SH-SY5Y (cell line): Measurements from ENCODE around the gene HM13.

Source experiments
- GATA2 ChIP-seq: IDR thresholded peaks from 2 replicates; pipeline ENCODE4 v1.6.1; 2011; ENCODE audit warnings: mild to moderate bottlenecking, low read depth, low read length
- GATA3 ChIP-seq: IDR thresholded peaks from 2 replicates; pipeline ENCODE4 v1.6.1; 2011; ENCODE audit warnings: low read depth, mild to moderate bottlenecking, low read length, moderate library complexity

Gene HM13

DNA sequence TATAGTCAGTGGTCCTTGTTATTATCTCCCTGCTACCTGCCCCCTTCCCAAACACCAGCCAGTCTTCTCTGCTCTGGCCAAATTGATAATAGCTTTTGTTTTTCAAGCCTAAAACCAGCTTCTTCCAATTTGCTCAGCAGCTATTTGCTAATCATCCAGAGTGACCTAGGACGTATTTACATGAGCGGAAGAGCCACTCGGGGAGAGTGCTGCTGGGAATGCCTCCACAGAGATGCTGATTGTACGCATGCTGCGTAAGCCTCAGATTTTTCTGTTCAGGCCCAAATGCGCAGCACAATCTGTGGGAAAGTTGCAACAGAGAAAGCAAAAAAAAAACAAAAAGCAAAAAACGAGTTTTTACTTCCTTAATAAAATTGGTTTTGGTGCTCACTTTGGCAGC, 66.5 kb downstream of the HM13 start:
- TF ChIP-seq GATA3, result no peak
- no peak for TF ChIP-seq GATA2

- no peak for TF ChIP-seq GATA2
- no peak for TF ChIP-seq GATA3
These were observed 67.1 kb downstream of the HM13 start for GRCh38 chr20:31581391-31581790.

DNA sequence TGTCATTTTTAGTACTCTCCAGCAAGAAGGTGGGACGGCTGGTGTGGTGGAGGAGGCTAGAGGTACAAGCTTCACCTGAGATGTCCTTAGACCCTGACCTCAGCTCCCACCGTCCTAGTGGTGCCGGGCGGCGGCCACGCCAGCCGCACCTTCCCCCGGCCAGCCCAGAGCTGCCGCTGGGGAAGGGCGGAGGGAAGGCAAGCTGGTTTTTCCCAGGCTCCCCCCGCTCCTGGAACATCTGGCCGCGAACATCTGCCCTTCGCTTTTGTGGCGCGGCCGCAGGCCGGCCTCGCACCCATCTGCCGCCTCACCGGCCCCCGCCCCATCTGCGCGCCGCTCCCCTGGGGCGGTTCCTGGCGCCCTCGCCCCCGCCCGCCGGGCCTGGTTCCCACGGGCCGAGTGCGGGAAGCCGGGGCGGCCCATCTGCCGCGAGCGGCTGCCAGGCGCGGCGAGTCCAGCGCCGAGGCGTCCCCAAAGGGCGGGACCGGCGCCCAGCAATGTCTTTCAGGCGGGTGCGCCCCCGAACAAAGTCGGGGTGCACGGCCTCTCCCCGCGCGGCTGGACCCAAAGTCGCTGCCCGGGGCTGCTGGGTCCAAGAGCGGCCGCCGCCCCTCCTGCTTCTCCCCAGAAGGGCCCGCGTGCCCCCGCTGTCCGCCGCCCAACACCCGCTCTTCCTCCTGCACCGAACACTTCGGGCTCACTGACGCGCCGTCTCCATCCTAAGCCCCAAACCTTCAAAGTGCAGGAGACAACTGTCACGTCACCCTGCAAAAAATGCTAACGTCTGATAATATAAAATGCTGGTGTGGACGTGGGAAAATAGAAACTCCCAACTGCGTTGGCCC, 73.5 kb downstream of the HM13 start:
- no peak for TF ChIP-seq GATA3

DNA sequence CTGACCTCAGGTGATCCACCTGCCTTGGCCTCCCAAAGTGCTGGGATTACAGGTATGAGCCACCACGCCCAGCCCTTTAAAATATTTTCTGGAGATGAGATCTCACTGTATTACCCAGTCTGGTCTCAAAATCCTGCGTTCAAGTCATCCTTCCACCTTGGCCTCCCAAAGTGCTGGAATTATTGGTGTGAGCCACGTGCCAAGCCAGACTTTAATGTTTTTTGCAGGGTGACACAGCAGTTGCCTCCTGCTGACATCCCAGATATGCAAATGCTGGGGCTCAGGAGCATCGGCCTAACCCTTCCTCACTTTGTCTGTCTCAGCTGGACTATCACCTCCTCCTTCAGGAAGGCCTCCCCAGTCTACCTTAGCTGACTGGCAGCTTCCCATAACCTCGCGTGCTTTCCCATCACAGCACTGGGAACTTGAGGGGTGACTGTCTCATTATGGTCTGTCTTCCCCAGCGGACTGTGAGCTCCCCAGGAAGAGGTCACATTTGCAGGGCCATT, 76.5 kb downstream of the HM13 start:
- TF ChIP-seq GATA3 (no peak), GATA2 (no peak)

DNA sequence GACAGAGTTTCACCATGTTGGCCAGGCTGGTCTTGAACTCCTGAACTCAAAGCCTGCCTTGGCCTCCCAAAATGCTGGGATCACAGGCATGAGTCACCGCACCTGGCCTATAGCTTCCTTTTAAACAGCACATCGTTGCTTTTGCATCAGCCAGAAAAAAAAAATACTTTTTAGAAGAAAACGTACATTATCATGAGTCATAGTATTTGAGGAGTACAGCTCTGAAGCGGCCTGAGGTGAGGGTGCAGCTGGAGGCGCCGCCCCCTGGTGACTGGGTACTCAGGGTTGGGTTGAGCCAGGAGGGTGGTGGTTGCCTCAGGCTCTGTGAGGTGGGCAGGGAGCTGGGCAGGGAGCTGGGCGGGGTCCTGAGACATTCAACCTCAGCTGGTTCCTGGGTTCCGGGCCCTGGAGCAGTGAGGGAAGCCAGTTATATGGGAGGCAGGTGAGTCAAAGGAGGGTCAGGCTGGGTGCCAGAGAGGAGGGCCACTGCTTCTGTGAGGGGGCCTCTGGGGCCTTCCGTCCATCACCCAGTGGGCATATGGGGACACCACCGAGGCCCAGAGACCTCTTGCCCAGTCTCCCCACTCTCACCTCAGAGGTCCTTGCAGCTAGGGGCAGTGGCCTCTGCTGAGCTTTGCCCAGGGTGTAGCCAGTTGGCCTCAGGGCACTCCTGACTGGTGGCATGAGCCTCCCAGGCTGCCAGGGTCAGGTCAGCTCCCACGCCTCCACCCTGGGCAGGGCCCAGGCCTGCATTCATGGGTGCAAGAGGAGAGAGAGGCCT, 79.2 kb downstream of the HM13 start:
- TF ChIP-seq GATA3 (no peak), GATA2 (no peak)

DNA sequence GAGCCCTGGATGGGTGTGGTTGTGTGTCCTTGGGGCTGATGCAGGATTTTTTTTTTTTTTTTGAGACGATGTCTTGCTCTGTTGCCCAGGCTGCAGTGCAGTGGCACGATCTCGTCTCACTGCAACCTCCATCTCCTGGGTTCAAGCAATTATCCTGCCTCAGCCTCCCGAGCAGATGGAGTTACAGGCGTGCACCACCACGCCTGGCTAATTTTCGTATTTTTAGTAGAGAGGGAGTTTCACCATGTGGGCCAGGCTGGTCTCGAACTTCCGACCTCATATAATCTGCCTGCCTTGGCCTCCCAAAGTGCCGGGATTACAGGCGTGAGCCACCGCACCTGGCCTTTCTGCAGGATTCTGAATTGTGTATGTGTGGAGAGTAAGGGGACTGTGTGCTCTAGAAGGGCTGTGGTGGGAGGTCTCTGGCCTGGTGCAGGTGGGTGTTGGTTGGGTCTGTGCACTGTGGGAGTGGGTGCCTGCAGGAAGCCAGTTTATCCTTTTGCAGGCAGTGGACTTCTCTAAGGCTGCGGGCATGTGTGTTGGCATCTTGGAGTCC, 79.8 kb downstream of the HM13 start:
- TF ChIP-seq GATA2, result no peak
- TF ChIP-seq GATA3, result no peak

GRCh38 chr20:31594558-31595379, 80.5 kb downstream of the HM13 start:
- TF ChIP-seq GATA2 (no peak), GATA3 (no peak)

- TF ChIP-seq GATA3 (no peak), GATA2 (no peak)
These were observed 81.1 kb downstream of the HM13 start for GRCh38 chr20:31595380-31595653.

GRCh38 chr20:31595654-31596411, 81.6 kb downstream of the HM13 start:
- TF ChIP-seq GATA3 (no peak), GATA2 (no peak)

DNA sequence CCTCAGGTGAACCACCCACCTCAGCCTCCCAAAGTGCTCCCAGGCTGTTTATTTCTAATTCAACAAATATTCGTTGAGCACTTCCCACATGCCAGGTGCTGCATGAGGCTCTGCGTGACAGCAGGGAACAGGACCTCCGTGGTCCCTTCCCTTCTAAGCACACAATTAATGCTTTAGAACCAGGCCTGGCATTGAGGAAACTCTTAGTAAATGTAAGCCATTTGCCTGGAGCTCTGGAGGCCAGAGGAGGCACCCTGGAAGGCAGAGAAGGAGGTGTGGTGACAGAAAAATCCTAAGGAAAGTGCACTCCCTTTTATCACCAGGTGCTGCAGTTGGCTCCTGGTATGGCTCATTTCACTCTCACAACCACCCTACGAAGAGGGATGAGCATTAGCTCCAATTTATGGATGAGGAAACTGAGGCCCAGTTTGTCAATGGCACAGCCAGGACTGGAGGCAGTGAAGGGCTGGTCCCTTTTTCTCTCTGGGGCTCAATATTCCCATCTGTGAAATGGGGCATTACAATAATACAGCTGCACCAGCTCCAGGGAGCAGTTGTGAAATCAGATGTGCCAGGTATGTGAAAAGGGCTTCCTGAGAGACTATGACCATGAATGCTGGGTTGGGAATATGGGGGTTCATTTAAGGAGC, 82.7 kb downstream of the HM13 start:
- TF ChIP-seq GATA3 (no peak), GATA2 (no peak)

DNA sequence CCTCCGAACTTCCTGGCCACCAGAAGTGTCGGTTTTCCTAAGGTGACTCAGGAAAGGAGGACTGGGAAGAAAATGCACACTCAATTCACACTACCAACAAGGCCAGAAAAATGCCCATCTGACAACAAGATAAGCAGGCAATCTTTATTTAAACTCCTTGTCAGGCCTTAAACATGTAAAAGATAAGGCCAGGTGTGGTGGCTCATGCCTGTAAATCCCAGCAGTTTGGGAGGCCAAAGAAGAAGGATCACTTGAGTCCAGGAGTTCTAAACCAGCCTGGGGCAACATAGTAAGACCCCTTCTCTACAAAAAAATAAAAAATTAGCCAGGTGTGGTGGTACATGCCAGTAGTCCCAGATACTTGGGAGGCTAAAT, 83.2 kb downstream of the HM13 start:
- TF ChIP-seq GATA3 (no peak), GATA2 (no peak)

DNA sequence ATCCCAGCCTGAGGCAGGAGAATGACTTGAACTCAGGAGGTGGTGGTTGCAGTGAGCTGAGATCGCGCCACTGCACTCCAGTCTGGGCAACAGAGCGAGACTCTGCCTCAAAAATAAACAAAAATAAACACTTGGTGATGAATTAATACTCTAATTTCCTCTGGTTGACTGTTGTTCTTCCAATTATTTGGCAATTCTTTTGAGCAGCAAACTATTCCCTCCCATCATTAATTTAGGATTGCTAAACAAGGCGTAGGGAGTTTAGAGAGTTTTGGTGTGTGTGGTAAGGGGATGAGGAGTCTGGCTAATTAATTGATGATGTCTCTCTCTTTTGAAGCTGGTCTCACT, 88.2 kb downstream of the HM13 start:
- no peak for TF ChIP-seq GATA2

DNA sequence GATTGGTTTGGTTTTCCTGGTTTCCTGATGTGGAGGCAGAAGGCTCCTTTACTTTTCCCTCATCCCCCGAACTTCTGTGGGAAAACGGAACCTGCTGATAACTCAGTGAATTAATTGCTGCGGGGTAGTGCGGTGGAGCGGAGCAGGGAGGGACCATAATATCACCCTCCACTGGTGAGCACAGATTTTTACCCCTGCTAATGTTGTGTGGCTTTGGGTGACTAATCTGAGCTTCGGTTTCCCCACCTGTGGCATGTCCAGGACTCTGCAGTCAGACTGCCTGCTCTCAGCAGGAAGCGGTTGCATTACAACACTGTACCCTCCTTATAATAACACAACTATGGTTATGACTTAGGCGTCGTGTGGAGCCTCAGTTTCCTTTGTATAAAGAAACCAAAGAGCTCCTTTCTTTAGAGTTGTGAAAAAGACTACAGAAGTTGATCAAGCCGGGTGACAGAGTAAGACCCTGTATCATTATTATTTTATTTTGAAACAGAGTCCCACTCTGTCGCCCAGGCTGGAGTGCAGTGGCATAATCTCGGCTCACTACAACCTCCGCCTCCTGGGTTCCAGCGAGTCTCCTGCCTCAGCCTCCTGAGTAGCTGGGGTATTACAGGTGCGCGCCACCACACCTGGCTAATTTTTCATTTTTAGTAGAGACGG, 88.7 kb downstream of the HM13 start:
- TF ChIP-seq GATA3 (no peak), GATA2 (no peak)
